GM12878 (cell line): Measurements from ENCODE around the gene SCMH1. TPM values are rescaled to one million over a fixed set of nuclear protein-coding genes. Genes with fewer than 3 reads are reported as not detected.

Experiments used
- ATAC-seq: fragments of 200-7000 bp; cut with Tn5 transposase; 3 replicates; pipeline ENCODE4 v1.9.1; 2020; ENCODE audit warnings: mild to moderate bottlenecking, moderate library complexity
- BruUV-seq: library from RNA; stranded (reverse); fragments of 400-500 nt; replicated peaks from 2 replicates; lab custom pipeline; 2021; lab: Mats Ljungman, UMichigan
- CTCF ChIA-PET: fragments of 300-600 bp; sonication (Branson Sonifier 250); formaldehyde crosslinking; extraction: SDS; loops from one replicate; lab custom pipeline; 2021; ENCODE audit warnings: inconsistent platforms; lab: Yijun Ruan, JAX
- POLR2A ChIA-PET: fragments of 350-600 bp; formaldehyde crosslinking; extraction: SDS; loops from one replicate; lab custom pipeline; 2021; ENCODE audit warnings: inconsistent platforms; lab: Charles Lee
- RAD21 ChIA-PET: fragments of 300-600 bp; sonication (Branson Sonifier 250); formaldehyde crosslinking; loops from one replicate; lab custom pipeline; 2023; ENCODE audit warnings: antibody characterized with exemption; ENCODE audit not compliant: unreplicated experiment; lab: Charles Lee
- SMC1A ChIA-PET: fragments of 300-600 bp; sonication (Branson Sonifier 250); formaldehyde crosslinking; loops from one replicate; lab custom pipeline; 2023; ENCODE audit not compliant: unreplicated experiment, uncharacterized antibody; lab: Charles Lee
- DNase-seq: peaks from one replicate; pipeline ENCODE4 v3.0.0-alpha.2; 2011; ENCODE audit warnings: low read depth, low spot score
- FAIRE-seq: peaks from 3 replicates; lab custom pipeline; 2011; peaks lifted over from hg19 to GRCh38; lab: Jason Lieb, UNC
- H2AFZ ChIP-seq: 2 replicates; pipeline ENCODE4 v1.6.0; 2011; ENCODE audit warnings: low read depth, low read length, control low read depth; ENCODE audit not compliant: control insufficient read depth
- H3K27ac ChIP-seq: 2 replicates; pipeline ENCODE4 v1.5.1; 2011; ENCODE audit warnings: control low read depth; ENCODE audit not compliant: control insufficient read depth, insufficient read depth
- H3K27me3 ChIP-seq, 2 experiments: replicated peaks in 1 of 2; 2 replicates each; pipeline versions ENCODE4 v1.6.0 to v1.6.1; 2011; ENCODE audit warnings: low read length in 1 of 2; ENCODE audit not compliant: control insufficient read depth in 2 of 2, insufficient read depth in 2 of 2
- H3K36me3 ChIP-seq, 2 experiments: 2 replicates each; pipeline ENCODE4 v1.5.1; 2011; ENCODE audit warnings: low read length in 1 of 2; ENCODE audit not compliant: control insufficient read depth in 2 of 2, insufficient read depth in 2 of 2
- H3K4me1 ChIP-seq: 2 replicates; pipeline ENCODE4 v1.6.1; 2011; ENCODE audit warnings: mild to moderate bottlenecking, low read length, moderate library complexity, mixed read lengths; ENCODE audit not compliant: control insufficient read depth, insufficient read depth
- H3K4me2 ChIP-seq: 2 replicates; pipeline ENCODE4 v1.6.0; 2011; ENCODE audit warnings: control low read depth; ENCODE audit not compliant: control insufficient read depth, insufficient read depth
- H3K4me3 ChIP-seq: fragments of 200-600 bp; sonication (generic); 2 replicates; pipeline ENCODE4 v1.5.1; 2016
- H3K79me2 ChIP-seq: 2 replicates; pipeline ENCODE4 v1.6.0; 2011; ENCODE audit warnings: low read length; ENCODE audit not compliant: control insufficient read depth, insufficient read depth
- H3K9ac ChIP-seq: 2 replicates; pipeline ENCODE4 v1.8.0; 2011; ENCODE audit warnings: low read length, control low read depth, mixed read lengths; ENCODE audit not compliant: control insufficient read depth, insufficient read depth
- H3K9me3 ChIP-seq: replicated peaks from 3 replicates; pipeline ENCODE4 v1.5.1; 2011; ENCODE audit warnings: mild to moderate bottlenecking, low read length; ENCODE audit not compliant: control insufficient read depth, insufficient read depth
- H4K20me1 ChIP-seq: 2 replicates; pipeline ENCODE4 v1.6.0; 2011; ENCODE audit not compliant: control insufficient read depth, insufficient read depth
- E4F1 ChIP-seq: fragments of 450-650 bp; IDR thresholded peaks from 2 replicates; pipeline ENCODE4 v1.6.1; 2018; ENCODE audit warnings: borderline replicate concordance, mild to moderate bottlenecking; ENCODE audit not compliant: partially characterized antibody
- JUND ChIP-seq: IDR thresholded peaks from 2 replicates; pipeline ENCODE4 v1.6.1; 2012; ENCODE audit warnings: low read depth, mild to moderate bottlenecking, low read length, improper control_type of control experiment, moderate library complexity
- KLF5 ChIP-seq: fragments of 450-650 bp; IDR thresholded peaks from 2 replicates; pipeline ENCODE4 v1.6.1; 2014; ENCODE audit warnings: mild to moderate bottlenecking; ENCODE audit not compliant: partially characterized antibody
- NR2C1 ChIP-seq: fragments of 450-650 bp; IDR thresholded peaks from 2 replicates; pipeline ENCODE4 v1.6.1; 2017; ENCODE audit warnings: antibody characterized with exemption, mild to moderate bottlenecking, moderate library complexity
- POLR2AphosphoS5 ChIP-seq: IDR thresholded peaks from 2 replicates; pipeline ENCODE4 v1.6.1; 2011; ENCODE audit warnings: mild to moderate bottlenecking, low read length, inconsistent platforms
- SMAD5 ChIP-seq: IDR thresholded peaks from 2 replicates; pipeline ENCODE4 v1.6.1; 2016; ENCODE audit warnings: antibody characterized with exemption, low read depth
- YBX1 ChIP-seq: fragments of 450-650 bp; IDR thresholded peaks from 2 replicates; pipeline ENCODE4 v1.6.1; 2016; ENCODE audit warnings: antibody characterized with exemption
- WGBS: methylation state at CpG from one replicate; pipeline ENCODE4 v1.1.6; 2016; ENCODE audit warnings: low lambda C conversion rate; ENCODE audit not compliant: insufficient replicate concordance, insufficient coverage; ENCODE audit errors: missing lambda C conversion rate; 5-methylcytosine and 5-hydroxymethylcytosine counted together
- in situ Hi-C: fragments of 300-500 bp; cut with MboI; formaldehyde crosslinking; loops from 9 replicates; pipeline ENCODE4 v1.14.3; 2018; ENCODE audit warnings: mixed read lengths
- intact Hi-C: fragments of 100-400 bp; cut with micrococcal nuclease; formaldehyde crosslinking; loops from one replicate; pipeline ENCODE4 v1.14.2; 2022; ENCODE audit not compliant: unreplicated experiment
- polyA plus RNA-seq, 11 experiments: library from polyadenylated mRNA; depleted of rRNA in 4 of 11; unstranded in 6 of 11; stranded (reverse) in 5 of 11; fragments of >200 nt; fragmentation: Nextera tagmentation in 4 of 11; fragmentation: Illumina TruSeq in 1 of 11; extraction: Ambion mirVana in 4 of 11; extraction: Trizol in 1 of 11; gene quantifications; 1 replicate in 1 of 11; 2 replicates in 10 of 11; pipeline versions ENCODE4 v1.2.1 to v1.2.3, GENCODE V29; 2011 to 2016; ENCODE audit warnings: inconsistent platforms in 2 of 11, missing spikeins in 2 of 11, low read depth in 1 of 11
- total RNA-seq, 4 experiments: library from RNA; depleted of rRNA in 3 of 4; stranded (reverse); fragments of >200 nt in 3 of 4; fragmentation: Illumina TruSeq in 1 of 4; extraction: Trizol in 1 of 4; gene quantifications; 2 replicates each; pipeline versions ENCODE4 v1.2.1 to v1.2.3, GENCODE V29; 2013 to 2021
- TF ChIP-seq, protein P1 (sequence below): fragments of 150-350 bp; IDR thresholded peaks from 2 replicates; pipeline ENCODE4 v1.6.1; 2016; ENCODE audit warnings: low read depth, low read length

Gene SCMH1
- total and polyA plus RNA-seq, 10 of the 15 experiments (the other 5 are each of a cell fraction or from before 2014, with no cell fraction given): 7.5 to 44.1 (median 27.8) TPM

DNA sequence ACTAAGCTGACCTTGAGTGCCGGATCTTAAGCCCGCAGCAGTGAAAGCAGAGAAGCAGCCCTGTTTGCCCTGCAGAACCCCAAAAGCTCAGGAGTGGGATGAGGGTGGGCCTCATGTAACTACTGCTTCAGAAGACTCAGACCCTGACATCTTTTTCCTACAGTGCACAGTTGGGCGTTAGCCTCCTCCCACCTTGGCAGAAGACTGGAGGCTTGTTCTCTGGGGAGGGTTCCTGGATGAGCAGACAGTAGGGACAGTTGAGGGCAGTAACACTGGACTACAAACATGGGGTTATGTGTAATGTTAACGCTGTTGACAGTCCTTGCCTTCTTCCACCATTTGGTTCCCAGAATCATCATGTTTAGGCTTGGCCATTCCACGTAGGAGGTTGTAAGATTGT lies 253.0 kb downstream of the SCMH1 start:
- CTCF ChIA-PET: no interaction called here
- DNase-seq (no peak), FAIRE-seq (no peak)
- in situ Hi-C loops: no loop called here
- no peaks in the 10 kb centered on the region for H3K9me3 ChIP-seq
- RAD21 ChIA-PET: no interaction called here
- TF ChIP-seq SMAD5 (no peak), KLF5 (no peak), E4F1 (no peak), POLR2AphosphoS5 (no peak), JUND (no peak), YBX1 (no peak), NR2C1 (no peak)
- TF ChIP-seq, protein P1, sequence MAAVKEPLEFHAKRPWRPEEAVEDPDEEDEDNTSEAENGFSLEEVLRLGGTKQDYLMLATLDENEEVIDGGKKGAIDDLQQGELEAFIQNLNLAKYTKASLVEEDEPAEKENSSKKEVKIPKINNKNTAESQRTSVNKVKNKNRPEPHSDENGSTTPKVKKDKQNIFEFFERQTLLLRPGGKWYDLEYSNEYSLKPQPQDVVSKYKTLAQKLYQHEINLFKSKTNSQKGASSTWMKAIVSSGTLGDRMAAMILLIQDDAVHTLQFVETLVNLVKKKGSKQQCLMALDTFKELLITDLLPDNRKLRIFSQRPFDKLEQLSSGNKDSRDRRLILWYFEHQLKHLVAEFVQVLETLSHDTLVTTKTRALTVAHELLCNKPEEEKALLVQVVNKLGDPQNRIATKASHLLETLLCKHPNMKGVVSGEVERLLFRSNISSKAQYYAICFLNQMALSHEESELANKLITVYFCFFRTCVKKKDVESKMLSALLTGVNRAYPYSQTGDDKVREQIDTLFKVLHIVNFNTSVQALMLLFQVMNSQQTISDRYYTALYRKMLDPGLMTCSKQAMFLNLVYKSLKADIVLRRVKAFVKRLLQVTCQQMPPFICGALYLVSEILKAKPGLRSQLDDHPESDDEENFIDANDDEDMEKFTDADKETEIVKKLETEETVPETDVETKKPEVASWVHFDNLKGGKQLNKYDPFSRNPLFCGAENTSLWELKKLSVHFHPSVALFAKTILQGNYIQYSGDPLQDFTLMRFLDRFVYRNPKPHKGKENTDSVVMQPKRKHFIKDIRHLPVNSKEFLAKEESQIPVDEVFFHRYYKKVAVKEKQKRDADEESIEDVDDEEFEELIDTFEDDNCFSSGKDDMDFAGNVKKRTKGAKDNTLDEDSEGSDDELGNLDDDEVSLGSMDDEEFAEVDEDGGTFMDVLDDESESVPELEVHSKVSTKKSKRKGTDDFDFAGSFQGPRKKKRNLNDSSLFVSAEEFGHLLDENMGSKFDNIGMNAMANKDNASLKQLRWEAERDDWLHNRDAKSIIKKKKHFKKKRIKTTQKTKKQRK: no peak
- TF ChIP-seq, all 136 proteins: peak for 0
- no peaks in the 10 kb centered on the region for H3K27me3 ChIP-seq
- no peaks in the 10 kb centered on the region for H3K4me1 ChIP-seq
- no peak overlapping the region for H2AFZ ChIP-seq
- H4K20me1 ChIP-seq: no peaks in the 10 kb centered on the region
- H3K36me3 ChIP-seq: peaks cover 20 to 24% of the 10 kb centered on the region in 2 experiments
- BruUV-seq: no TSS peak
- H3K4me3 ChIP-seq: no peak overlapping the region
- H3K27ac ChIP-seq: no peak overlapping the region
- peaks cover 2% of the 10 kb centered on the region for H3K79me2 ChIP-seq
- 97% methylated on average over 5 of the region's 5 CpGs for WGBS
- ChIA-PET POLR2A (no interaction called here), SMC1A (no interaction called here)
- ATAC-seq: no peak
- H3K4me2 ChIP-seq: no peak overlapping the region
- intact Hi-C loops: no loop called here
- no peak overlapping the region for H3K9ac ChIP-seq
